Suprapubic skin (tissue), 3 donors: ENCODE data around the gene CD36.
A peak's percentile ranks its signal among the peaks of the same experiment; 100 is the strongest.

Source experiments
- CTCF ChIP-seq, 2 donors: fragments of 200-600 bp in 1 of 2; fragments of 450-650 bp in 1 of 2; sonication (generic) in 1 of 2; IDR thresholded peaks; one replicate each; pipeline ENCODE4 v1.5.1; 2016 to 2019; ENCODE audit warnings: antibody characterized with exemption in 2 of 2, mild to moderate bottlenecking in 1 of 2, moderate library complexity in 1 of 2
- POLR2AphosphoS5 ChIP-seq, 3 donors: sonication (generic); formaldehyde crosslinking; IDR thresholded peaks; one replicate each; pipeline ENCODE4 v1.6.1; 2017; ENCODE audit warnings: antibody characterized with exemption in 3 of 3

GRCh38 chr7:80634505-80634904 lies 3.9 kb upstream of the CD36 start:
- TF ChIP-seq POLR2AphosphoS5 (IDR thresholded peaks at IDR 0.05) = peak in 2 of 3 donors; percentile 48 to 51
- no peak for TF ChIP-seq CTCF (IDR thresholded peaks at IDR 0.05)
